Measurements from ENCODE around the gene LDLRAD3.
"Not testable (repeated sequence)": the region's sequence is repeated elsewhere in the genome, so short reads cannot be mapped to it uniquely, and the experiment has no call there.

LDLRAD3 gene

GRCh38 chr11:35995681-35996271 is 51.9 kb downstream of the LDLRAD3 start:
- no peak for DNase-seq (ENCODE audit: low spot score)

GRCh38 chr11:35997902-35998520 is 54.1 kb downstream of the LDLRAD3 start:
- DNase-seq (ENCODE audit: low spot score) = no peak

DNA sequence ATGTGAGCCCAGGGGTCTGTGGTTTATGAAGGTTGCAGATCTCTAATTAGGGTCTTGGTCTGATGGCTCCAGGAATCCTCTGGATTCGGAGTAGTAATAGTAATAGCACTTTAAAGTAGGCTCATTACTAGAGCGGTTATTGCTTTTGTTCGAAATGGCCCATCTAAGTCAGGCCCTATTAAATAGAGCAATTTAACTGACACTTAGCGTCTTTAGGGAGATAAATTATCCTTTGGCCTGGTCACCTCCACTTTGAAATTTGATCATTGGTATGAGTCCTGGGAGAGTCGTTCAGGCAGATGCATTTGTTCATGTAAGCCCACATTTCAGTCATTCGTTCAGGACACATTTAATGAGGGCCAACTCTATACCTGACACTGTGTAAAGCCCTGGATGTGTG is 54.8 kb downstream of the LDLRAD3 start:
- no peak for DNase-seq (ENCODE audit: low spot score)

DNA sequence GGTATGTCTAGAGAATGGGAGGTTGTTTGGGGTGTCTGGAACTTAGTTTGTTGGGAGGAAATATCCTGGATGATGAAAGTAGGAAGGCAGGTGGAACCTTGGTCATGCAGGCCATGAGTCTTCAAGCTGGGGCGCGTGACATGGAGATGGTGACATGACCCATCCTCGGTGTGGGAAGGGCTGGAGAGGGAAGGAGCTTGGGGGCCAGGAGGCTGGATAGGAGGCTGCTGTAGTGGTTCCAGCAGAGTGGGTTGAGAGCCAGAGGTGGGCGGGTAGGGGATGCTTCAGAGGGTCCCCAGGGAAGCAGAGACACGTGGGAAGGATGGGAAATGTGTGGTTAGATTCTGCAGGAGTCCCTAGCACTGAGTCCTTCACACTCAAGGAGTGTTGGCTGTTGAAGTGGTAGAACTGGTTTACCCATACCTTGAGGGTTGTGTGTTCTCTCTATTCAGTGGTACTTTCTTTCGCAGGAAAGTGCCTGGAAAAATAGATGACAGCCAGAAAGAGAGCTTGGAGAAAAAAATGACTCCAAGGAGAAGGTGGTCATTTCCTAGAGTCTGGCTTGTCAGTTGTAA is 56.8 kb downstream of the LDLRAD3 start:
- no peak for DNase-seq (ENCODE audit: low spot score)

DNA sequence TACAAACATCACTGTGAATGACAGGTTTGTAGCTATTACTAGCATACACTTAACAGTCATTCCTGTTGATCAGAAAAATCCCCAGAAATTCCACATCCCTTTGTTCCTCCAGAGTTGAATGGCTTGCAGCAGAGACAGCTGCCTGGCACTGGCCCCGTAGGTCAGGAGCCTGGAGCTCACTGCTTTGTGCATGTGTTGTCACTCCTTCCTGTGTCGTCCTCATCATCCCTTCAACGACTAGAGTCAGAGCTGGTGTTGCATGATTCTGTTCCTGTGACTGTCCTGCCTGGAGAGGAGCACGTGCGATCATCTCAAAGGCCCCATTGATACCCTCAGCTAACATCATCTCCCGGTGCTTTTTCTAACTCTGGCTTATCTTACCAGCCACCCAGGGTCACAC is 58.3 kb downstream of the LDLRAD3 start:
- DNase-seq (ENCODE audit: low spot score) = no peak

DNA sequence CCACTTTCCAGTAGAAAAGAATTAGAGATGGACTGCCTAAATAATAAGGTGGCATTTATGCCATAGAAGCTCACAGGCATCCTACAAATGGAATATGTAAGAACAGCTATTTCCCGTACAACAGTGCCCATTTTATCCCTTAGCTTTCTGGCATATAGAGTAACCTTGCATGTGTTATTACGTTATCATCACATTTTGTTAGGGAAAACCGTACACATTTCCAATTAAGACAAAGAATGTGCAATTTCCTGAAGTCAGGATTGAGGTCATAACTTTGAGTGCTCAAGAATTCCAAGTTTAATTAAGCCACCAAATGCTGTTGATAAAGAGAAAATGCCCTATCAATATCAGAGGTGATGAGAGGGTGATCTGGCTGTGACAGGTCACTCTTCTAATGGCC is 58.9 kb downstream of the LDLRAD3 start:
- no peak for DNase-seq (ENCODE audit: low spot score)

GRCh38 chr11:36006556-36006955 is 62.7 kb downstream of the LDLRAD3 start:
- no peak for DNase-seq (ENCODE audit: low spot score)

DNA sequence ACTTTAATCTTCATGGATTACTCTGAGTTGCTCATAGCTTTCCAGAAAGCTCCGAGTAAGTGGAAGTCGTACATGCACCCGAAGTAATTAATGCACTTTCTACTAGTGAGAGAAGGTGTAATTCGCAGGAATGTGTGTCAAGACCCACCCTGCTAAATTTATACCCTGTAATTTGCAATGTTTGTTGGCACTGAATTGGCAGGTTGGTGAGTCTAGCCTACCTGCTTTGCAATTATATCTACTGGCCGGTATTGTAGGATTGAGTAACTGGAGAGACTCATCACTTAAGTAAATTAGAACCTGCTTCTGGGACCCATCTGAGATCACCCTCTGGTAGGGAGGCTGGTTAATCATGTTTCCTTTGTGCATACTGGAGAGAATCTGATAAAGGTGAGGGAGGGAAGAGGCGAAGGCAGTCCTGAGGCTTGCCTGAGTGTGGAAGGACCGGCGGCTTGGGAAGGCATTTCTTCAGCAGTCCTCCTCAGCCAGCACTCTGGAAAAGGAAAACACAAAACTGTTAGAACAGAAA is 63.3 kb downstream of the LDLRAD3 start:
- DNase-seq (ENCODE audit: low spot score) = no peak

- no peak for DNase-seq (ENCODE audit: low spot score)
These were observed 64.7 kb downstream of the LDLRAD3 start for GRCh38 chr11:36008584-36008983.

GRCh38 chr11:36009473-36009872 is 65.6 kb downstream of the LDLRAD3 start:
- no peak for DNase-seq (ENCODE audit: low spot score)

DNA sequence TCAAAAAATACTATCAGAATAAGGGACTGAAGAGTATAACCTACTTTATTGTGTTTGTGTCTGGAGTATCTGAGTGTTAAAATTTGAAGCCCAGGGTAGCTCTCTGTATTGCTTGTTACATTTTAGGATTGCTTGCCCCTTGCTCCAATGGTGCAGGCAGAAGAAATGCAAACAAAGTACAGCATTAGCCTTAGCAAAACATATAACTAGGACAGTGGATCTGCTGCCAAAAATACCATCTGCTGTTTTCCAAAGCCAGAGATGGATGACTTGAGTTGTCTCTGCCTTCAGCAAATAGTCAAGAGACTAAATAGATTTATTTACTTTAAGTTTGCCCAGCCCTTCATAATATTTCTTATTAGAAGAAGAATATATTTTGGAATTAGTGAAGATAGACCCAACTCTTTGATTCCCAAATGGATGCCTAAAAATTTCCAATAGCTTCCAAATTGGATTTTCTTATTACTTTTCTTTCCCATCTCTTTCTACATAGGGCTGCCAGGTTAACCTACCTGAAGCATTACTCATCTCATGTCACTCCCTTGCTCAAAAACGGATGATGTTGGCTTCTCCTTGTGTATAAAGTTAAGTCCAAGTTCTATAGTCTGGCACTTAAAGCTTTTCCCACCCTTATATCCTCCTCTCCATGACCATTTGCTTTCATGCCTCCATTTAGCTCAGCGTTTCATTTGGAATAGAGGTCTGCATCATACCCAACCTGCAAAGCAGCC is 66.3 kb downstream of the LDLRAD3 start:
- DNase-seq (ENCODE audit: low spot score) = no peak

- no peak for DNase-seq (ENCODE audit: low spot score)
These were observed 67.7 kb downstream of the LDLRAD3 start for GRCh38 chr11:36011574-36011973.

GRCh38 chr11:36012455-36012854 is 68.6 kb downstream of the LDLRAD3 start:
- DNase-seq (ENCODE audit: low spot score) = no peak

- no peak for DNase-seq (ENCODE audit: low spot score)
These were observed 69.1 kb downstream of the LDLRAD3 start for GRCh38 chr11:36012979-36013378.

DNA sequence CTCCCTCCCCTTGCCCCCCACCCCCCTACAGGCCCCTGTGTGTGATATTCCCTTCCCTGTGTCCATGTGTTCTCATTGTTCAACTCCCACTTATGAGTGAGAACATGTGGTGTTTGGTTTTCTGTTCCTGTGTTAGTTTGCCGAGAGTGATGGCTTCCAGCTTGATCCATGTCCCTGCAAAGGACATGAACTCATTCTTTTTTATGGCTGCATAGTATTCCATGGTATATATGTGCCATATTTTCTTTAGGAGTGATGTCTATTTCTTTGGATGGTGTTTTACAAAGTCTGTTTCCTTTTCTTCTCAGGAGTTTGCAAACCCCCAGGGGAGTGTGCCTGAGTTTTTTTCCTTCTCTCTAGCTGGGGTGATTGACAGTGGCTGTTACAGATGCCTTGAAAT is 69.6 kb downstream of the LDLRAD3 start:
- DNase-seq (ENCODE audit: low spot score) = not testable (repeated sequence)

- DNase-seq (ENCODE audit: low spot score) = no peak
These were observed 70.4 kb downstream of the LDLRAD3 start for GRCh38 chr11:36013950-36014897.

- no peak for DNase-seq (ENCODE audit: low spot score)
These were observed 71.2 kb downstream of the LDLRAD3 start for GRCh38 chr11:36014898-36015665.

DNA sequence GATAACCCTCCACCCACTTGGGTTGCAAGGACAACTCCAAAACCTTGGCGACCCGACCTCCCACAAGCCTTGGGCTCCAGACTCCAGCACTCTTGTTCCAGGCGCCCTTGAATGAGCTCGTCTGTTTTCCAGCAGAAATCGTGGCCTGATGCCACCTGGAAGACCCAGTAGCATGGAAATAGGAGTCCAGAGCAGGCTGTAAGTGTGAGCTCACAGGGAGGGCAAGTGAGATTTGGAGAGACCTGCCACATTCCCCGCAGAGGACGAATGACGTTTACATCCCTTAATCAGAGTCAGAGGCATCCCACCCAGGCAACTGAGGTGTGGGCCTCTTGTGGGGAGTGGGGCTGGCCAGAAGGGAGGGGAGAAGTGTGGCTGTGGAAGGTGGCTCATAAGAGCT is 71.9 kb downstream of the LDLRAD3 start:
- DNase-seq (ENCODE audit: low spot score) = no peak

DNA sequence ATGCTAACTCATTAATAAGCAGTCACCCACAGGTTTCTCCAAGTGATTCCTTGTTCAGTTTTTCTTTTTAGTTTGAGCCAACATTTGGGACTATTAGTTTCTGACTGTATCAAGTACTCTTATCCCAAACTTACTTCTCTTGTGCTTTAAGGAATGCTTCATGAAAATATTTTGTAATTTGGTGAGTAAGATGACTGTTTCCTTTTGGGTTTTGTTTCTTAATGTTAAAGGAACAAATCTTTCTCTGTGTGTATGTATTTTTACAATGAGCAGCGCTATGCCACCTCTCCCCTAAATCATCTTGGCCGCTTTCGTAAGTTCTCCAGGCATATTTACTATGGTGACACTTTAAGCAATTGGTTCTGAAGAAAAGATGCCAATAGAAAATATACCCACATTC is 72.4 kb downstream of the LDLRAD3 start:
- DNase-seq (ENCODE audit: low spot score) = no peak

GRCh38 chr11:36016709-36017108 is 72.8 kb downstream of the LDLRAD3 start:
- no peak for DNase-seq (ENCODE audit: low spot score)

- DNase-seq (ENCODE audit: low spot score) = no peak
These were observed 75.2 kb downstream of the LDLRAD3 start for GRCh38 chr11:36019005-36019596.
